ENCODE data around the gene GSKIP. TPM values are rescaled to one million over a fixed set of nuclear protein-coding genes. Genes with fewer than 3 reads are reported as not detected.
"Not testable (repeated sequence)": the region's sequence is repeated elsewhere in the genome, so short reads cannot be mapped to it uniquely, and the experiment has no call there.

The GSKIP gene
- total and polyA plus RNA-seq, 7 donors, result 13.2 to 251 (median 30.7) TPM

- WGBS, 2 donors, result 95 to 97% methylated on average over 7 of the region's 7 CpGs
- peaks cover 0 to 87% (median 26%) of the 10 kb centered on the region in 4 donors for H3K36me3 ChIP-seq
- H3K27ac ChIP-seq, result no peak overlapping the region
- no peaks in the 10 kb centered on the region for H3K4me1 ChIP-seq
- DNase-seq, result no peak
- intact Hi-C loops (cut with DNase I), result loop anchor here (10.0 kb wide), 1 partner anchor 241 kb away; no protein-coding TSS in a partner anchor
- no peaks in the 10 kb centered on the region for H3K9me3 ChIP-seq
- H3K27me3 ChIP-seq, result no peaks in the 10 kb centered on the region
- no peak overlapping the region for H3K4me3 ChIP-seq
- TF ChIP-seq POLR2AphosphoS5 (IDR thresholded peaks at IDR 0.05) (no peak), CTCF (IDR thresholded peaks at IDR 0.05) (no peak), POLR2A (IDR thresholded peaks at IDR 0.05) (no peak), EP300 (IDR thresholded peaks at IDR 0.05) (no peak)
Measured at GRCh38 chr14:96324219-96324618, 39.1 kb upstream of the GSKIP start.

GRCh38 chr14:96338551-96338950, 24.8 kb upstream of the GSKIP start:
- intact Hi-C loops (cut with DNase I), result no loop called here

GRCh38 chr14:96341323-96341722, 22.0 kb upstream of the GSKIP start:
- TF ChIP-seq CTCF (IDR thresholded peaks at IDR 0.05) (no peak), EP300 (IDR thresholded peaks at IDR 0.05) (no peak), POLR2AphosphoS5 (IDR thresholded peaks at IDR 0.05) (no peak), POLR2A (IDR thresholded peaks at IDR 0.05) (no peak)
- Histone ChIP-seq H3K4me1 (no peaks in the 10 kb centered on the region), H3K4me3 (no peak overlapping the region), H3K36me3 (peaks cover 3 to 63% (median 8%) of the 10 kb centered on the region in 4 donors), H3K27me3 (no peaks in the 10 kb centered on the region), H3K9me3 (no peaks in the 10 kb centered on the region), H3K27ac (no peak overlapping the region)
- 57 to 80% methylated on average over 3 of the region's 3 CpGs for WGBS, 2 donors
- DNase-seq, result no peak
- intact Hi-C loops (cut with DNase I), result no loop called here

More at GRCh38 chr14:96338551-96338950, 24.8 kb upstream of the GSKIP start:
- no peaks in the 10 kb centered on the region for H3K27me3 ChIP-seq
- 97% methylated on average over 1 of the region's 1 CpG for WGBS, 2 donors
- H3K4me3 ChIP-seq, result no peak overlapping the region
- no peak for TF ChIP-seq POLR2AphosphoS5 (IDR thresholded peaks at IDR 0.05)
- TF ChIP-seq CTCF (IDR thresholded peaks at IDR 0.05), result no peak
- TF ChIP-seq POLR2A (IDR thresholded peaks at IDR 0.05), result no peak
- no peak for TF ChIP-seq EP300 (IDR thresholded peaks at IDR 0.05)
- H3K27ac ChIP-seq, result no peak overlapping the region
- H3K4me1 ChIP-seq, result no peaks in the 10 kb centered on the region
- H3K9me3 ChIP-seq, result no peaks in the 10 kb centered on the region
- no peak for DNase-seq
- peaks cover 3 to 67% (median 10%) of the 10 kb centered on the region in 4 donors for H3K36me3 ChIP-seq

- TF ChIP-seq POLR2A (IDR thresholded peaks at IDR 0.05) (no peak), POLR2AphosphoS5 (IDR thresholded peaks at IDR 0.05) (no peak), CTCF (IDR thresholded peaks at IDR 0.05) (no peak), EP300 (IDR thresholded peaks at IDR 0.05) (no peak)
Measured at GRCh38 chr14:96345669-96346068, 17.7 kb upstream of the GSKIP start.

GRCh38 chr14:96347957-96348356, 15.4 kb upstream of the GSKIP start:
- intact Hi-C loops (cut with DNase I); H3K27me3 ChIP-seq; H3K4me3 ChIP-seq; H3K9me3 ChIP-seq; DNase-seq; H3K27ac ChIP-seq: not testable (repeated sequence)
- 98% methylated on average over 2 of the region's 2 CpGs for WGBS, 2 donors
- H3K36me3 ChIP-seq, result peaks cover 0 to 12% (median 0%) of the 10 kb centered on the region in 4 donors
- H3K4me1 ChIP-seq, result peaks cover 0 to 16% (median 4%) of the 10 kb centered on the region in 4 donors

More at GRCh38 chr14:96345669-96346068, 17.7 kb upstream of the GSKIP start:
- H3K9me3 ChIP-seq, result no peaks in the 10 kb centered on the region
- peaks cover 0 to 10% (median 4%) of the 10 kb centered on the region in 4 donors for H3K4me1 ChIP-seq
- intact Hi-C loops (cut with DNase I), result no loop called here
- H3K4me3 ChIP-seq, result no peak overlapping the region
- no peaks in the 10 kb centered on the region for H3K27me3 ChIP-seq
- DNase-seq, result no peak
- peaks cover 0 to 25% (median 3%) of the 10 kb centered on the region in 4 donors for H3K36me3 ChIP-seq
- no peak overlapping the region for H3K27ac ChIP-seq
- 86 to 87% methylated on average over 2 of the region's 2 CpGs for WGBS, 2 donors

Measured in sigmoid colon (tissue), 7 donors.